Skin epidermis (tissue), 12 donors: ENCODE data around the gene ARID3B.
"Not testable (repeated sequence)": the region's sequence is repeated elsewhere in the genome, so short reads cannot be mapped to it uniquely, and the experiment has no call there.

ENCODE experiments used
- H3K27ac ChIP-seq, 21 experiments: fragments of 200-600 bp; sonication (generic) in 11 of 21; one replicate each; pipeline ENCODE4 v1.5.0; 2020; ENCODE audit warnings: mild to moderate bottlenecking in 3 of 21, inconsistent platforms in 2 of 21, moderate library complexity in 2 of 21
- H3K4me3 ChIP-seq, 7 experiments: fragments of 200-600 bp; sonication (generic) in 2 of 7; one replicate each; pipeline ENCODE4 v1.5.0; 2020; ENCODE audit warnings: inconsistent platforms in 2 of 7, mild to moderate bottlenecking in 2 of 7, moderate library complexity in 1 of 7

ARID3B gene

GRCh38 chr15:74615508-74616365 lies 74.7 kb downstream of the ARID3B start, which contains the start of gene CLK3:
Gene CLK3, plus strand, starts transcription at chr15:74615836. Its CDS starts 3,361 bp downstream, at chr15:74619197.
- Histone ChIP-seq H3K27ac (peak within 1 kb of the TSS; percentile 91 to 99 (median 97)), H3K4me3 (peak within 1 kb of the TSS; percentile 54 to 100 (median 98))

- peak overlapping the region; percentile 91 to 99 (median 97) for H3K27ac ChIP-seq
Observed at GRCh38 chr15:74616366-74616939, 75.4 kb downstream of the ARID3B start.

GRCh38 chr15:74616996-74617395 lies 76.0 kb downstream of the ARID3B start:
- H3K27ac ChIP-seq, result peak overlapping the region in 13 of 21 experiments; percentile 93 to 99 (median 97)
- peak overlapping the region; percentile 54 to 100 (median 98) for H3K4me3 ChIP-seq

More at GRCh38 chr15:74616366-74616939, 75.4 kb downstream of the ARID3B start:
- peak overlapping the region; percentile 54 to 100 (median 98) for H3K4me3 ChIP-seq

GRCh38 chr15:74618841-74619596 lies 78.0 kb downstream of the ARID3B start:
- no peak overlapping the region for H3K4me3 ChIP-seq
- peak overlapping the region in 1 of 21 experiments; percentile 2 for H3K27ac ChIP-seq

GRCh38 chr15:74619916-74620635 lies 79.1 kb downstream of the ARID3B start:
- no peak overlapping the region for H3K4me3 ChIP-seq
- H3K27ac ChIP-seq, result no peak overlapping the region

GRCh38 chr15:74620636-74621545 lies 79.9 kb downstream of the ARID3B start:
- peak overlapping the region in 1 of 21 experiments; percentile 37 for H3K27ac ChIP-seq
- H3K4me3 ChIP-seq, result no peak overlapping the region

- Histone ChIP-seq H3K4me3 (no peak overlapping the region), H3K27ac (no peak overlapping the region)
Observed at GRCh38 chr15:74621546-74621920, 80.5 kb downstream of the ARID3B start.

- no peak overlapping the region for H3K27ac ChIP-seq
- H3K4me3 ChIP-seq, result no peak overlapping the region
Observed at GRCh38 chr15:74621936-74622335, 80.9 kb downstream of the ARID3B start.

- Histone ChIP-seq H3K4me3 (no peak overlapping the region), H3K27ac (no peak overlapping the region)
Observed at GRCh38 chr15:74622758-74623157, 81.7 kb downstream of the ARID3B start.

- H3K27ac ChIP-seq, result no peak overlapping the region
- H3K4me3 ChIP-seq, result no peak overlapping the region
Observed at GRCh38 chr15:74624020-74624602, 83.1 kb downstream of the ARID3B start.

GRCh38 chr15:74625693-74626092 lies 84.7 kb downstream of the ARID3B start:
- no peak overlapping the region for H3K4me3 ChIP-seq
- H3K27ac ChIP-seq, result peak overlapping the region in 1 of 21 experiments; percentile 57

- Histone ChIP-seq H3K27ac (peak overlapping the region in 1 of 21 experiments; percentile 57), H3K4me3 (no peak overlapping the region)
Observed at GRCh38 chr15:74626336-74626735, 85.3 kb downstream of the ARID3B start.

- peak overlapping the region in 1 of 21 experiments; percentile 57 for H3K27ac ChIP-seq
Observed at GRCh38 chr15:74626752-74627692, 86.0 kb downstream of the ARID3B start.

GRCh38 chr15:74627766-74628165 lies 86.7 kb downstream of the ARID3B start:
- H3K27ac ChIP-seq, result peak overlapping the region in 2 of 21 experiments; percentile 3 to 28
- no peak overlapping the region for H3K4me3 ChIP-seq

More at GRCh38 chr15:74626752-74627692, 86.0 kb downstream of the ARID3B start:
- H3K4me3 ChIP-seq, result no peak overlapping the region

- peak overlapping the region in 1 of 21 experiments; percentile 28 for H3K27ac ChIP-seq
- no peak overlapping the region for H3K4me3 ChIP-seq
Observed at GRCh38 chr15:74628199-74628598, 87.2 kb downstream of the ARID3B start.

- no peak overlapping the region for H3K27ac ChIP-seq
- H3K4me3 ChIP-seq, result no peak overlapping the region
Observed at GRCh38 chr15:74628949-74629348, 87.9 kb downstream of the ARID3B start.

GRCh38 chr15:74629696-74630095 lies 88.7 kb downstream of the ARID3B start:
- not testable (repeated sequence) for H3K4me3 ChIP-seq, H3K27ac ChIP-seq
